Prostate gland (tissue), 2 donors: Measurements from ENCODE around the gene PROCR.

Source experiments
- POLR2A ChIP-seq: fragments of 450-650 bp; IDR thresholded peaks from one replicate; pipeline ENCODE4 v1.6.1; 2016; ENCODE audit warnings: antibody characterized with exemption, mild to moderate bottlenecking
- POLR2AphosphoS5 ChIP-seq: sonication (generic); formaldehyde crosslinking; IDR thresholded peaks from one replicate; pipeline ENCODE4 v1.6.1; 2017; ENCODE audit warnings: antibody characterized with exemption
- TF ChIP-seq, protein P1 (sequence below), 4 experiments: fragments of 200-600 bp in 2 of 4; fragments of 450-650 bp in 2 of 4; sonication (generic) in 2 of 4; IDR thresholded peaks; 1 replicate in 3 of 4; 2 replicates in 1 of 4; pipeline ENCODE4 v1.5.1; 2016 to 2019; ENCODE audit warnings: antibody characterized with exemption in 4 of 4, mild to moderate bottlenecking in 2 of 4, moderate library complexity in 2 of 4

DNA sequence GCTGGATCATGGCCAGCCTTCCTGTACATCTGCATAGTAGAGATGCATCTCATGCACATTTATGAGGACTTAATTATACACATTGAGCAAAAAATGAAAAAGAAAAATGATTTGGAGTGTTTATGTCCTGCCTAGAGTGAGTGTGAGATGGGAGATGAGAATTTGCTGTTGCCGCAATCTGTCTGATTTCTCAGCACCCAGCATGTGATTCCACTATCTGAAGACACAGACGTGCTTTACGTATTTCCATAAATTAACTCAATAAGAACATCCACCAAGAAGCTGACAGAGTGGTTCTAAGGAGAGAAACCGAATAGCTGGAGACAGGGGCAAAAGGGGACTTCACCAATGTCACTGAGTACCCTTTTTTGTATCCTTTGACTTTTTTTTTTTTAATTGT lies 39.9 kb upstream of the PROCR start:
- TF ChIP-seq POLR2A (no peak), POLR2AphosphoS5 (no peak)
- TF ChIP-seq, protein P1, sequence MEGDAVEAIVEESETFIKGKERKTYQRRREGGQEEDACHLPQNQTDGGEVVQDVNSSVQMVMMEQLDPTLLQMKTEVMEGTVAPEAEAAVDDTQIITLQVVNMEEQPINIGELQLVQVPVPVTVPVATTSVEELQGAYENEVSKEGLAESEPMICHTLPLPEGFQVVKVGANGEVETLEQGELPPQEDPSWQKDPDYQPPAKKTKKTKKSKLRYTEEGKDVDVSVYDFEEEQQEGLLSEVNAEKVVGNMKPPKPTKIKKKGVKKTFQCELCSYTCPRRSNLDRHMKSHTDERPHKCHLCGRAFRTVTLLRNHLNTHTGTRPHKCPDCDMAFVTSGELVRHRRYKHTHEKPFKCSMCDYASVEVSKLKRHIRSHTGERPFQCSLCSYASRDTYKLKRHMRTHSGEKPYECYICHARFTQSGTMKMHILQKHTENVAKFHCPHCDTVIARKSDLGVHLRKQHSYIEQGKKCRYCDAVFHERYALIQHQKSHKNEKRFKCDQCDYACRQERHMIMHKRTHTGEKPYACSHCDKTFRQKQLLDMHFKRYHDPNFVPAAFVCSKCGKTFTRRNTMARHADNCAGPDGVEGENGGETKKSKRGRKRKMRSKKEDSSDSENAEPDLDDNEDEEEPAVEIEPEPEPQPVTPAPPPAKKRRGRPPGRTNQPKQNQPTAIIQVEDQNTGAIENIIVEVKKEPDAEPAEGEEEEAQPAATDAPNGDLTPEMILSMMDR (IDR thresholded peaks at IDR 0.05): no peak
